Mucosa of descending colon (tissue), 3 donors: ENCODE measurements around the gene LAYN. TPM values are rescaled to one million over a fixed set of nuclear protein-coding genes. Genes with fewer than 3 reads are reported as not detected.
A peak's percentile ranks its signal among the peaks of the same experiment; 100 is the strongest.

Source experiments
- ATAC-seq: fragments of 200-7000 bp; cut with Tn5 transposase; one replicate; pipeline ENCODE4 v1.9.1; 2020; ENCODE audit warnings: mild to moderate bottlenecking, moderate library complexity
- DNase-seq, 3 donors: peaks; one replicate each; pipeline ENCODE4 v3.0.0-alpha.2; 2020
- H3K36me3 ChIP-seq: fragments of 200-600 bp; one replicate; pipeline ENCODE4 v1.8.0; 2021; ENCODE audit warnings: low read depth, mild to moderate bottlenecking
- H3K4me1 ChIP-seq: fragments of 200-600 bp; one replicate; pipeline ENCODE4 v1.8.0; 2021; ENCODE audit warnings: low read depth, mild to moderate bottlenecking
- H3K4me3 ChIP-seq: fragments of 200-600 bp; one replicate; pipeline ENCODE4 v1.8.0; 2021; ENCODE audit warnings: mild to moderate bottlenecking
- H3K9me3 ChIP-seq: fragments of 200-600 bp; one replicate; pipeline ENCODE4 v1.8.0; 2021; ENCODE audit warnings: mild to moderate bottlenecking
- intact Hi-C, 2 donors: fragments of 100-400 bp; cut with DNase I in 1 of 2; cut with micrococcal nuclease in 1 of 2; formaldehyde crosslinking; loops; one replicate each; pipeline versions ENCODE4 v1.11.0 to v1.11.1; 2022; cut with DNase I, micrococcal nuclease
- total RNA-seq, 3 donors: library from RNA; stranded (reverse); fragmentation: NEBNext Ultra II Directional in 2 of 3; extraction: Animal tissue kit (Norgen Biotek cat#: 25700) in 2 of 3; gene quantifications; one replicate each; pipeline versions ENCODE4 v1.2.1 to v1.2.4, GENCODE V29; 2021 to 2023
- TF ChIP-seq, protein P1 (sequence below): fragments of 200-600 bp; IDR thresholded peaks from one replicate; pipeline ENCODE4 v1.8.0; 2022; ENCODE audit warnings: antibody characterized with exemption, mild to moderate bottlenecking
- donor health status: DM: no; HTN: no; CAD: no; lungs with moderate emphysema.
- donor health status: DM: no; HTN: no; CAD: no.
- donor health status: DM: no; HTN: yes; CAD: no.

LAYN gene
- total RNA-seq, 3 donors from 2014 or later = 0.90 to 22.9 (median 2.7) TPM

DNA sequence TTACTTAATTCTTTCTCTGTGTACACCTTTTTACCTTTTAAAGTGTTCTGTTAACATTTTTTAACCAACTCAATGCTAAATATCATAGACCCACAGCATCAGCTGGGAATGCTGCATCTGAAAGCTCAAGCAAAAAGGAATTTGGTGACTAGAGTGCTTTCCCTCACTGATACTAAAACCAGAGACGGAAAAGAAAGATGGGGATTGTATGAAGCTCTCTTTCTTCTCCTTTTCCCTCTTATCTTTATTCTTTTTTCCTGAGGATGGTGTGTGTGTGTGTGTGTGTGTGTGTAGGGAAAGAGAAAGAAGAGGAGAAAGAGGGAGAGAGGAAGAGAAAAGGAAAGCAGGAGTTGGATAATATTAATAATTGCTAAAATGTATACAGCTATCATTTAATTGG is 57.6 kb downstream of the LAYN start:
- H3K4me1 ChIP-seq = peaks cover 6% of the 10 kb centered on the region
- intact Hi-C loops = no loop called here
- TF ChIP-seq, protein P1, sequence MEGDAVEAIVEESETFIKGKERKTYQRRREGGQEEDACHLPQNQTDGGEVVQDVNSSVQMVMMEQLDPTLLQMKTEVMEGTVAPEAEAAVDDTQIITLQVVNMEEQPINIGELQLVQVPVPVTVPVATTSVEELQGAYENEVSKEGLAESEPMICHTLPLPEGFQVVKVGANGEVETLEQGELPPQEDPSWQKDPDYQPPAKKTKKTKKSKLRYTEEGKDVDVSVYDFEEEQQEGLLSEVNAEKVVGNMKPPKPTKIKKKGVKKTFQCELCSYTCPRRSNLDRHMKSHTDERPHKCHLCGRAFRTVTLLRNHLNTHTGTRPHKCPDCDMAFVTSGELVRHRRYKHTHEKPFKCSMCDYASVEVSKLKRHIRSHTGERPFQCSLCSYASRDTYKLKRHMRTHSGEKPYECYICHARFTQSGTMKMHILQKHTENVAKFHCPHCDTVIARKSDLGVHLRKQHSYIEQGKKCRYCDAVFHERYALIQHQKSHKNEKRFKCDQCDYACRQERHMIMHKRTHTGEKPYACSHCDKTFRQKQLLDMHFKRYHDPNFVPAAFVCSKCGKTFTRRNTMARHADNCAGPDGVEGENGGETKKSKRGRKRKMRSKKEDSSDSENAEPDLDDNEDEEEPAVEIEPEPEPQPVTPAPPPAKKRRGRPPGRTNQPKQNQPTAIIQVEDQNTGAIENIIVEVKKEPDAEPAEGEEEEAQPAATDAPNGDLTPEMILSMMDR = no peak
- H3K9me3 ChIP-seq = no peaks in the 10 kb centered on the region
- H3K36me3 ChIP-seq = no peaks in the 10 kb centered on the region
- DNase-seq (no peak), ATAC-seq (no peak)
- no peak overlapping the region for H3K4me3 ChIP-seq

DNA sequence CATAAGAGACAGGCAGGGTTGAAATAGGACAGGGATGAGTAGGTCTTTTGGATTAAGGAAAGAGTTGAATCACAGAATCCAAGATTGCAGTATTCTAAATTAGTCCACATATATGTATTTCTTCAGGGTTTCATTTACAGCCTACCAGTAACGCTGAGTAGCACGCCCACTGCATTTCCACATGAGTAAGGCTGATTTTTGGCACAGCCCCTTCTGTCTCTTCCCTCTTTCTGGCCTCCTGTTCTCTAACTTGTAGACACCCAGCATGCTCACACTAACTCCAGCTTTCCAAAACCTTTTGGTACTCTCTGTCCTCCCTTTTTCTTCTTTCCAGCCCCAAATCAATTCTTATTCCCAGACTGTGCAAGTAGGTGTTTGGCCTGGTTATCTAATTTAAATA is 58.0 kb downstream of the LAYN start:
- no peaks in the 10 kb centered on the region for H3K9me3 ChIP-seq
- TF ChIP-seq, protein P1 = no peak
- intact Hi-C loops = no loop called here
- DNase-seq = no peak
- no peak for ATAC-seq
- no peak overlapping the region for H3K4me3 ChIP-seq
- peaks cover 6% of the 10 kb centered on the region for H3K4me1 ChIP-seq
- no peaks in the 10 kb centered on the region for H3K36me3 ChIP-seq

DNA sequence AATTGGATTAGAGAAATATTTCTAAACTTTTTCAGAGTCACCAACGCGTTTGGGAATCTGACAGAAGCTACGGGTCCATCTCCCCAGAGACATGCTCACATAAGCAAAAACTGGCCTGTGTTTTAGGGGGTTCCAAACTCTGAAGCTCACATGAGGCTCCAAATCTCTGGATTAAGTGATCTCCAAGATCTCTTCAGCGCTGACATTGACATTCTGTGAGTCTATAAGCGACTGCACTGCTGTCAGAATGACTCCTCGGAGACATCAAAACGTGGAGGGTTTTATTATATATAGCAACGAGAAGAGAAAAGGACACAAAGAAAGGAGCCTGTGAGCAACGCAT is 61.1 kb downstream of the LAYN start:
- H3K9me3 ChIP-seq = no peaks in the 10 kb centered on the region
- TF ChIP-seq, protein P1 = no peak
- H3K4me3 ChIP-seq = no peak overlapping the region
- H3K4me1 ChIP-seq = peaks cover 20% of the 10 kb centered on the region
- no peaks in the 10 kb centered on the region for H3K36me3 ChIP-seq
- intact Hi-C loops = loop anchor here (5.0 kb wide), 1 partner anchor 176 kb away; no protein-coding TSS in a partner anchor
- DNase-seq = no peak
- ATAC-seq = no peak

DNA sequence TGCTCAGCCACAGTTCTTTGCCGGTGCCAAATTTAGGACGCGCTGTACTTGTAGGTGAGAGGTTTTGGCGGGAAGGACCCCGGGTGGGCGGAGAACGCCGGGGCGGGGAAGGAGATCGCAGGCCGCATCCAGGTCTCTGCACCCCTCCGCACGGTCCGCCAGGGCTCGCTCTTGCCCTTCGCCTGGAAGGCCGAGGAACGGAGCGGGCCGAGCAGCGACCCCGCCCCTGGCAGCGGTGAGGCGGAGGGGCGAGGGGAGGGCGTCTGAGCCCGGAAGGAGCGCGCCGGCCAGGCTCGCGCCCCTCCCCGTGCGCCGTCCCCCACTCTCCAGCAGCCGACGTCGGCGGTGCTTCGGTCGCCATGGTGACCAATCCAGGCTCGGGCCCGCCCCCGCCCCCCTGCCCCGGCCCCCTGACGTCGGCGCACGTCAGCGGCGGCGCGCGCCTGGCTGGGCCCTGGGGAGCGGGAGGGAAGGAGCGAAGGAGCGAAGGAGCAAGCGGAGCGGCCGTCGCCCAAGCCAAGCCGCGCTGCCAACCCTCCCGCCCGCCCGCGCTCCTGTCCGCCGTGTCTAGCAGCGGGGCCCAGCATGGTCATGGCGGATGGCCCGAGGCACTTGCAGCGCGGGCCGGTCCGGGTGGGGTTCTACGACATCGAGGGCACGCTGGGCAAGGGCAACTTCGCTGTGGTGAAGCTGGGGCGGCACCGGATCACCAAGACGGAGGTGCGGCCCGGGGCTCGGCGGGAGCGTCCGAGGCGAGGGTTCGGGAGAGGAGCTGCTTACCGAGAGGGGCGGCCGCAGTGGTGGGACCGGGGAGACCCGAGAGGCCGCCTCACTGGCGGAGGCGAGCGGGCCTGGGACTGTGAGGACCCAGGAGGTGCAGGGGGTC is 61.7 kb downstream of the LAYN start, which contains the start of gene SIK2:
TSS of gene SIK2 (plus strand) at position 471 of the 886 bp plus-strand sequence. CDS start at position 586, 115 bp downstream.
- ATAC-seq (peak; percentile 93), DNase-seq (peak; percentile 93 to 96 (median 94))
- H3K36me3 ChIP-seq = no peaks in the 10 kb centered on the region
- H3K4me1 ChIP-seq = peaks cover 20% of the 10 kb centered on the region
- intact Hi-C loops = loop anchor here (5.0 kb wide), 1 partner anchor 175 kb away; no protein-coding TSS in a partner anchor
- TF ChIP-seq, protein P1 = peak; percentile 82
- peak within 1 kb of the TSS; percentile 88 for H3K4me3 ChIP-seq
- no peaks in the 10 kb centered on the region for H3K9me3 ChIP-seq

DNA sequence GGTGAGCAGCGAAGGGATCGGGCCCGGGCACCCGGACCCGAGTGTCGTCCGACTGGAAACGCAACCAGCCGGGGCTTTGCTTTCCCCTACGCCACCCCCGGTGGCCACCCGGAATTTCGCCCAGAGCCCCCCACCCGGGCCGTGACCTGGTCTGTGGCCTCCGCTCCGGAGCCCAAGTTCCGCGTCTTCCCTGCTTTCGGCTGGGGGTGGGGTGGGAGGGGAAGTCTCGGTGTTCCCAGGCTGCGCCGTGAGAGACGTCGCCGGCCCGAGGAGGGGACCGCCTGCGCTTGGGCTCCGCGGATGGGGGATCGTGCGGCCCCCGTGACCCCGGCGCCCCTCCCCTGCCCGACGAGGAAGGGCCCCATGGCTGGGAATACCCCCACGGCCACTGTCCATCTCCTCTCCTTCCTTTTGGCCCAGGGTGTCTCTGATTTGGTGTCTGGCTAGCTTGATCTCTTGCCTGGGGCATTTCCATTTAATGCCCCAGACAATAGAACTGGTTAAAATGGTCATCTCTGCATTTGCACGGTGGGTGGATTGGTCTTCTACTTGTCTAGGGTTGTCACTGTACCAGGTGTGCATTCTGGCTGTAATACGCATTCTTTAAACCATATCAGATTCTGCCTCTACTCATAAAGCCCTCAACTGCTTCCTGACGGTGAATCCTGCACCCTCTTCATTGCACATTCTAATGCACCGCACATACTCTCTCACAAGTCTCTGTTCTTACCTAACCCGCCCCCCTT is 62.5 kb downstream of the LAYN start:
- Histone ChIP-seq H3K36me3 (no peaks in the 10 kb centered on the region), H3K4me3 (peak overlapping the region; percentile 88), H3K9me3 (no peaks in the 10 kb centered on the region), H3K4me1 (peaks cover 20% of the 10 kb centered on the region)
- peak in 2 of 3 donors; percentile 42 to 71 for DNase-seq
- TF ChIP-seq, protein P1 = no peak
- peak; percentile 45 for ATAC-seq
- intact Hi-C loops = loop anchor here (5.0 kb wide), 1 partner anchor 174 kb away; no protein-coding TSS in a partner anchor
